Retinal pigment epithelial cell (primary cell): ENCODE measurements around the gene PDSS1.
"Not testable (repeated sequence)": the region's sequence is repeated elsewhere in the genome, so short reads cannot be mapped to it uniquely, and the experiment has no call there.

Source experiments
- DNase-seq: peaks from one replicate; pipeline ENCODE4 v3.0.0-alpha.2; 2010; ENCODE audit warnings: low read depth
- H3K4me3 ChIP-seq: 2 replicates; pipeline ENCODE4 v1.5.1; 2011; ENCODE audit warnings: mild to moderate bottlenecking, low read length, control low read depth, moderate library complexity
- TF ChIP-seq, protein P1 (sequence below): conservative IDR thresholded peaks from 2 replicates; pipeline ENCODE4 v1.5.1; 2011; ENCODE audit warnings: low read depth, low read length, control low read depth, inconsistent platforms

Gene PDSS1

DNA sequence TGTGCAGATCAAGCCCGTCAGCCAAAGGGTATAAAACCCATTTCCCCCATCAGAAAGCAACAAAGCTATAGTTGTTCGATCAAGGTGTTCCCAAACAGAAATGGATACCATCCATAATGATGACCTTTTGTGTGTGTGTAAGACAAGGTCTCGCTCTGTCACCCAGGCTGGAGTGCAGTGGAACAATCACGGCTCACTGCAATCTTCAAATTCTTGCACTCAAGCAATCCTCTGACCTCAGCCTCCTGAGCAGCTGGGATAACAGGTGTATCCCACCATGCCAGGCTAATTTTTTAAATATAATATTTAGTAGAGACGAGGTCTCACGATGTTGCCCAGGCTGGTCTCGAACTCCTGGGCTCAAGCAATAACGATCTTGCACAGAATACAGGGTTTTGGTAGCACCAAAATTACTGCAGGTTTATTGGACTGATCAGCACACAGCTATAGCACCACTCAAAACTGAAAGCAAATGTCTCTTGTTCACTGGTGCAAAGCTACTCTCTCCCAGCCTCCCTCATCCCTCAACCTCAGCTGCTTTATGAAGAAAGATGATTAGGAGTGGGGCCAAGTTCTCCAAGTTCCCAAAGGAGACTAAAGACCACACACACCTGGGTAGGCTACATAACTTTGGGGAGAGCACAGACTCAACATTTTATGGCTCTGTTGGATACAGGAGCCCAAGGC, 82.7 kb downstream of the PDSS1 start:
- no peak for DNase-seq
- H3K4me3 ChIP-seq = no peak overlapping the region
- TF ChIP-seq, protein P1, sequence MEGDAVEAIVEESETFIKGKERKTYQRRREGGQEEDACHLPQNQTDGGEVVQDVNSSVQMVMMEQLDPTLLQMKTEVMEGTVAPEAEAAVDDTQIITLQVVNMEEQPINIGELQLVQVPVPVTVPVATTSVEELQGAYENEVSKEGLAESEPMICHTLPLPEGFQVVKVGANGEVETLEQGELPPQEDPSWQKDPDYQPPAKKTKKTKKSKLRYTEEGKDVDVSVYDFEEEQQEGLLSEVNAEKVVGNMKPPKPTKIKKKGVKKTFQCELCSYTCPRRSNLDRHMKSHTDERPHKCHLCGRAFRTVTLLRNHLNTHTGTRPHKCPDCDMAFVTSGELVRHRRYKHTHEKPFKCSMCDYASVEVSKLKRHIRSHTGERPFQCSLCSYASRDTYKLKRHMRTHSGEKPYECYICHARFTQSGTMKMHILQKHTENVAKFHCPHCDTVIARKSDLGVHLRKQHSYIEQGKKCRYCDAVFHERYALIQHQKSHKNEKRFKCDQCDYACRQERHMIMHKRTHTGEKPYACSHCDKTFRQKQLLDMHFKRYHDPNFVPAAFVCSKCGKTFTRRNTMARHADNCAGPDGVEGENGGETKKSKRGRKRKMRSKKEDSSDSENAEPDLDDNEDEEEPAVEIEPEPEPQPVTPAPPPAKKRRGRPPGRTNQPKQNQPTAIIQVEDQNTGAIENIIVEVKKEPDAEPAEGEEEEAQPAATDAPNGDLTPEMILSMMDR = no peak

- no peak overlapping the region for H3K4me3 ChIP-seq
- DNase-seq = peak; percentile 42
- TF ChIP-seq, protein P1 = no peak
Observed at GRCh38 chr10:26780793-26781601, 83.5 kb downstream of the PDSS1 start.

DNA sequence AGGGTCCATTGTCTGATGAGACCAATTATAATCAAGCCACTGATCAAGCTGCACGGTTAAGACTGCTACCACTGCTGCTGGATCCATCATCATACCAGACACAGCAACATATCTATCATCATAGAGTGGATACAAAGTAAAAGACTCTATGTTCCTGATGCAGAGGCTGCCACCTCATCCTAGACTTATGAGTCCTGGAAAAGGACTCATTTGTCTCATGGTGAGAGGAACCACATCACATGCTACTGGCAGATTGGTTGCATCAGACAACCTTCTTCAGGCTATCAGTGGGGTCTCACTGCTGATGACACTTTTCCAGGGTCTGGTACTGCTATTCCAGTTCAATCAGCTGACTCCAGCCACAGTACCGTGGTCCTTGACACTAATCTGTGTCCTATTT, 84.3 kb downstream of the PDSS1 start:
- H3K4me3 ChIP-seq = no peak overlapping the region
- no peak for DNase-seq
- TF ChIP-seq, protein P1 = no peak

- no peak overlapping the region for H3K4me3 ChIP-seq
- TF ChIP-seq, protein P1 = no peak
Observed at GRCh38 chr10:26787362-26787761, 89.9 kb downstream of the PDSS1 start.

GRCh38 chr10:26789779-26790178, 92.3 kb downstream of the PDSS1 start:
- DNase-seq, H3K4me3 ChIP-seq: not testable (repeated sequence)

More at GRCh38 chr10:26787362-26787761, 89.9 kb downstream of the PDSS1 start:
- no peak for DNase-seq

DNA sequence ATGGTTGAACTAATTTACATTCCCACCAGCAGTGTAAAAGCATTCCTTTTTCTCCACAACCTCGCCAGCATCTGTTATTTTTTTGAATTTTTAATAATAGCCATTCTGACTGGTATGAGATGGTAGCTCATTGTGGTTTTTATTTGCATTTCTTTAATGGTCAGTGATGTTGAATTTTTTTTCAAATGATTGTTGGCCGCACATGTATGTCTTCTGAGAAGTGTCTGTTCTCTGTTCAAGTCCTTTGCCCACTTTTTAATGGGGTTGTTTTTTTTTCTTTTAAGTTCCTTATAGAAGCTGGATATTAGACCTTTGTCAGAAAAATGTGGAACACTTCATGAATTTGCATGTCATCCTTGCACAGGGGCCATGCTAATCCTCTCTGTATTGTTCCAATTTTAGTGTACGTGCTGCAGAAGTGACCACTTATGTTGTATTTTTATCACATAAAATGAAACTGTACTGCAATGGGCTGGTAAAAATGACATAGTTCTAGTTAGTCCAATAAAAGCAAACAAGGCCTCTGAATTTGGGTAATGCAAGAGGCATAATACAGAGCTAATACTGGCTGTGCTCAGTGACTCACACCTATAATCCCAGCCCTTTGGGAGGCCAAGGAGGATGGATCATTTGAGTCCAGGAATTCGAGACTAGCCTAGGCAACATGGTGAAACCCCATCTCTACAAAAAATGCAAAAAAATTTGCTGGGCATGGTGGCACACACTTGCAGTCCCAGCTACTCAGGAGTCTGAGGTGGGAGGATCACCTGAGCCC, 92.9 kb downstream of the PDSS1 start:
- TF ChIP-seq, protein P1 = no peak
- no peak overlapping the region for H3K4me3 ChIP-seq
- DNase-seq = no peak

GRCh38 chr10:26792758-26793495, 95.4 kb downstream of the PDSS1 start:
- TF ChIP-seq, protein P1 = no peak
- no peak overlapping the region for H3K4me3 ChIP-seq
- no peak for DNase-seq
